Activated B cell treated with CpG ODN at 0.5 μM for 24 hours (primary cell): ENCODE data around the gene PARPBP. TPM values are rescaled to one million over a fixed set of nuclear protein-coding genes. Genes with fewer than 3 reads are reported as not detected.

ENCODE experiments used
- ATAC-seq: fragments of 200-7000 bp; cut with Tn5 transposase; one replicate; pipeline ENCODE4 v1.10.0; 2021; ENCODE audit warnings: low read depth, mild to moderate bottlenecking, moderate library complexity
- CTCF ChIA-PET: fragments of 350-600 bp; sonication (Branson Sonifier 250); formaldehyde crosslinking; loops from one replicate; lab custom pipeline; 2021; ENCODE audit warnings: antibody characterized with exemption; lab: Charles Lee
- POLR2A ChIA-PET: fragments of 350-600 bp; sonication (Branson Sonifier 250); formaldehyde crosslinking; loops from one replicate; lab custom pipeline; 2021; ENCODE audit warnings: antibody characterized with exemption; lab: Charles Lee
- DNase-seq: peaks from one replicate; pipeline ENCODE4 v3.0.0; 2022
- H3K27ac Mint-ChIP-seq: one replicate; pipeline ENCODE4 v1.8.0; 2020; ENCODE audit warnings: mixed read lengths
- H3K27me3 Mint-ChIP-seq: one replicate; pipeline ENCODE4 v1.8.0; 2021; ENCODE audit warnings: mixed read lengths
- H3K36me3 Mint-ChIP-seq: one replicate; pipeline ENCODE4 v1.8.0; 2021; ENCODE audit warnings: low read depth, mixed read lengths
- H3K4me1 Mint-ChIP-seq: one replicate; pipeline ENCODE4 v1.8.0; 2021; ENCODE audit warnings: mixed read lengths
- H3K4me3 Mint-ChIP-seq: one replicate; pipeline ENCODE4 v1.8.0; 2020; ENCODE audit warnings: mild to moderate bottlenecking, mixed read lengths
- H3K9me3 Mint-ChIP-seq: one replicate; pipeline ENCODE4 v1.8.0; 2020; ENCODE audit warnings: mixed read lengths
- intact Hi-C: fragments of 100-400 bp; cut with micrococcal nuclease; formaldehyde crosslinking; loops from one replicate; pipeline ENCODE4 v1.15.1; 2024
- total RNA-seq: library from RNA; stranded (reverse); gene quantifications from 2 replicates; pipeline ENCODE4 v1.2.3, GENCODE V29; 2022
- TF ChIP-seq, protein P1 (sequence below): fragments of 200-600 bp; IDR thresholded peaks from one replicate; pipeline ENCODE4 v1.8.0; 2022; ENCODE audit warnings: antibody characterized with exemption, mild to moderate bottlenecking

The PARPBP gene
- total RNA-seq, 1 donor from 2014 or later: 4.6 TPM

GRCh38 chr12:102202556-102202955, 82.6 kb downstream of the PARPBP start:
- Mint-ChIP-seq H3K9me3 (no peaks in the 10 kb centered on the region), H3K4me1 (peaks cover 7% of the 10 kb centered on the region), H3K27ac (no peak overlapping the region), H3K4me3 (no peak overlapping the region), H3K27me3 (no peaks in the 10 kb centered on the region), H3K36me3 (no peaks in the 10 kb centered on the region)
- POLR2A ChIA-PET: no interaction called here
- ATAC-seq (no peak), DNase-seq (no peak)
- CTCF ChIA-PET: no interaction called here
- TF ChIP-seq, protein P1, sequence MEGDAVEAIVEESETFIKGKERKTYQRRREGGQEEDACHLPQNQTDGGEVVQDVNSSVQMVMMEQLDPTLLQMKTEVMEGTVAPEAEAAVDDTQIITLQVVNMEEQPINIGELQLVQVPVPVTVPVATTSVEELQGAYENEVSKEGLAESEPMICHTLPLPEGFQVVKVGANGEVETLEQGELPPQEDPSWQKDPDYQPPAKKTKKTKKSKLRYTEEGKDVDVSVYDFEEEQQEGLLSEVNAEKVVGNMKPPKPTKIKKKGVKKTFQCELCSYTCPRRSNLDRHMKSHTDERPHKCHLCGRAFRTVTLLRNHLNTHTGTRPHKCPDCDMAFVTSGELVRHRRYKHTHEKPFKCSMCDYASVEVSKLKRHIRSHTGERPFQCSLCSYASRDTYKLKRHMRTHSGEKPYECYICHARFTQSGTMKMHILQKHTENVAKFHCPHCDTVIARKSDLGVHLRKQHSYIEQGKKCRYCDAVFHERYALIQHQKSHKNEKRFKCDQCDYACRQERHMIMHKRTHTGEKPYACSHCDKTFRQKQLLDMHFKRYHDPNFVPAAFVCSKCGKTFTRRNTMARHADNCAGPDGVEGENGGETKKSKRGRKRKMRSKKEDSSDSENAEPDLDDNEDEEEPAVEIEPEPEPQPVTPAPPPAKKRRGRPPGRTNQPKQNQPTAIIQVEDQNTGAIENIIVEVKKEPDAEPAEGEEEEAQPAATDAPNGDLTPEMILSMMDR: no peak
- intact Hi-C loops: no loop called here

GRCh38 chr12:102204025-102204424, 84.0 kb downstream of the PARPBP start:
- H3K4me3 Mint-ChIP-seq: no peak overlapping the region
- ChIA-PET POLR2A (no interaction called here), CTCF (no interaction called here)
- H3K9me3 Mint-ChIP-seq: peaks cover 7% of the 10 kb centered on the region
- H3K27me3 Mint-ChIP-seq: no peaks in the 10 kb centered on the region
- intact Hi-C loops: no loop called here
- no peaks in the 10 kb centered on the region for H3K36me3 Mint-ChIP-seq
- TF ChIP-seq, protein P1: no peak
- no peak for DNase-seq
- ATAC-seq: no peak
- peaks cover 7% of the 10 kb centered on the region for H3K4me1 Mint-ChIP-seq
- H3K27ac Mint-ChIP-seq: no peak overlapping the region

- Mint-ChIP-seq H3K36me3 (no peaks in the 10 kb centered on the region), H3K9me3 (no peaks in the 10 kb centered on the region), H3K4me1 (no peaks in the 10 kb centered on the region), H3K27me3 (no peaks in the 10 kb centered on the region), H3K4me3 (no peak overlapping the region), H3K27ac (no peak overlapping the region)
- CTCF ChIA-PET: no interaction called here
- intact Hi-C loops: no loop called here
- ATAC-seq (no peak), DNase-seq (no peak)
- POLR2A ChIA-PET: no interaction called here
- TF ChIP-seq, protein P1: no peak
Measured at GRCh38 chr12:102215992-102216691, 96.2 kb downstream of the PARPBP start.

DNA sequence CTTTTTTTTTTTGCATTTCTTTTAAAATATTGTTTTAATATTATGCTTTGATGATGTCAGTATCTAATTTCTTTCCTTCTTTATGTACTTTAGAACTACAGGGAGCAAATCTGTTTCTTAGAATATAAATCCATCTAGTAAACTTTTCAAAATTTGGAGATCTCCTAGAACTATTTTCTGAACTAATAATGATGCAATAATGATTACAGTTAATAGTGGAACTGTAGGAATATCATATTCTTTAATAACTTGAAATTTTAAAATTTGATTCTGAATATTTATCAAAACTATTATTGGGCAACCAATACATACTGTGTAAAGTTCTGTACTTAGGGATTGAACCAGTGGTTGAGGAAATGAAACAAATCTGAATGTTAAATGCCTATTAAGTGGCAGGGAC, 100.8 kb downstream of the PARPBP start:
- TF ChIP-seq, protein P1: no peak
- no peaks in the 10 kb centered on the region for H3K9me3 Mint-ChIP-seq
- ChIA-PET CTCF (no interaction called here), POLR2A (no interaction called here)
- no peaks in the 10 kb centered on the region for H3K4me1 Mint-ChIP-seq
- no peaks in the 10 kb centered on the region for H3K27me3 Mint-ChIP-seq
- H3K36me3 Mint-ChIP-seq: no peaks in the 10 kb centered on the region
- intact Hi-C loops: no loop called here
- H3K27ac Mint-ChIP-seq: no peak overlapping the region
- ATAC-seq (no peak), DNase-seq (no peak)
- no peak overlapping the region for H3K4me3 Mint-ChIP-seq

- ChIA-PET CTCF (no interaction called here), POLR2A (no interaction called here)
- H3K27me3 Mint-ChIP-seq: no peaks in the 10 kb centered on the region
- TF ChIP-seq, protein P1: no peak
- H3K36me3 Mint-ChIP-seq: no peaks in the 10 kb centered on the region
- H3K27ac Mint-ChIP-seq: no peak overlapping the region
- no peak for ATAC-seq
- DNase-seq: no peak
- intact Hi-C loops: no loop called here
- no peaks in the 10 kb centered on the region for H3K4me1 Mint-ChIP-seq
- no peak overlapping the region for H3K4me3 Mint-ChIP-seq
- no peaks in the 10 kb centered on the region for H3K9me3 Mint-ChIP-seq
Measured at GRCh38 chr12:102227954-102228353, 108.0 kb downstream of the PARPBP start.
